ENCODE results near the gene AKT3. TPM values are rescaled to one million over a fixed set of nuclear protein-coding genes. Genes with fewer than 3 reads are reported as not detected.

The AKT3 gene
- total and polyA plus RNA-seq, 8 donors, result 5.5 to 100 (median 13.8) TPM

DNA sequence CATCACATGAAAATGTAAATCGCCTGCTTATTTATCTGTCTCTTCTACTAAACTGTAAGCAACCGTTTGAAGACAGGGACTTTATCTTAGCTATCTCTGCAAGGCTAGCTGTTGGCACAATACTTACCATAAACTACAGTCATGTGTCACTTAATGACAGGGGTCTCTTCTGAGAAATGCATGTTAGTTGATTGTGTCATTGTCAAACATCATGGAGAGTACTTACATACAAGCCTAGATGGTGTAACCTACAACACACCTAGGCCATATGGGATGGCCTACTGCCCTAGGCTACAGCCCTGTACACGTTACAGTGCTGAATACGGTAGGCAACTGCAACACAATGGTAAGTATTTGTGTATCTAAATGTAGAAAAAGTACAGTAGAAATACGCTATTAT is 326.3 kb downstream of the AKT3 start:
- DNase-seq, result no peak
- Histone ChIP-seq H3K27me3 (no peaks in the 10 kb centered on the region), H3K27ac (no peak overlapping the region), H3K36me3 (peaks cover 0 to 8% (median 3%) of the 10 kb centered on the region in 4 donors), H3K4me1 (peaks cover 0 to 6% (median 2%) of the 10 kb centered on the region in 4 donors), H3K4me3 (no peak overlapping the region), H3K9me3 (no peaks in the 10 kb centered on the region)
- TF ChIP-seq POLR2AphosphoS5 (IDR thresholded peaks at IDR 0.05), result no peak
- TF ChIP-seq, protein P1, sequence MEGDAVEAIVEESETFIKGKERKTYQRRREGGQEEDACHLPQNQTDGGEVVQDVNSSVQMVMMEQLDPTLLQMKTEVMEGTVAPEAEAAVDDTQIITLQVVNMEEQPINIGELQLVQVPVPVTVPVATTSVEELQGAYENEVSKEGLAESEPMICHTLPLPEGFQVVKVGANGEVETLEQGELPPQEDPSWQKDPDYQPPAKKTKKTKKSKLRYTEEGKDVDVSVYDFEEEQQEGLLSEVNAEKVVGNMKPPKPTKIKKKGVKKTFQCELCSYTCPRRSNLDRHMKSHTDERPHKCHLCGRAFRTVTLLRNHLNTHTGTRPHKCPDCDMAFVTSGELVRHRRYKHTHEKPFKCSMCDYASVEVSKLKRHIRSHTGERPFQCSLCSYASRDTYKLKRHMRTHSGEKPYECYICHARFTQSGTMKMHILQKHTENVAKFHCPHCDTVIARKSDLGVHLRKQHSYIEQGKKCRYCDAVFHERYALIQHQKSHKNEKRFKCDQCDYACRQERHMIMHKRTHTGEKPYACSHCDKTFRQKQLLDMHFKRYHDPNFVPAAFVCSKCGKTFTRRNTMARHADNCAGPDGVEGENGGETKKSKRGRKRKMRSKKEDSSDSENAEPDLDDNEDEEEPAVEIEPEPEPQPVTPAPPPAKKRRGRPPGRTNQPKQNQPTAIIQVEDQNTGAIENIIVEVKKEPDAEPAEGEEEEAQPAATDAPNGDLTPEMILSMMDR (IDR thresholded peaks at IDR 0.05), result no peak
- TF ChIP-seq POLR2A (IDR thresholded peaks at IDR 0.05), result no peak
- TF ChIP-seq EP300 (IDR thresholded peaks at IDR 0.05), result no peak
- intact Hi-C loops (cut with DNase I; ENCODE audit: low total_unique reads), result no loop called here
- WGBS, 5 donors, result 89 to 94% (median 89%) methylated on average over 5 of the region's 5 CpGs

DNA sequence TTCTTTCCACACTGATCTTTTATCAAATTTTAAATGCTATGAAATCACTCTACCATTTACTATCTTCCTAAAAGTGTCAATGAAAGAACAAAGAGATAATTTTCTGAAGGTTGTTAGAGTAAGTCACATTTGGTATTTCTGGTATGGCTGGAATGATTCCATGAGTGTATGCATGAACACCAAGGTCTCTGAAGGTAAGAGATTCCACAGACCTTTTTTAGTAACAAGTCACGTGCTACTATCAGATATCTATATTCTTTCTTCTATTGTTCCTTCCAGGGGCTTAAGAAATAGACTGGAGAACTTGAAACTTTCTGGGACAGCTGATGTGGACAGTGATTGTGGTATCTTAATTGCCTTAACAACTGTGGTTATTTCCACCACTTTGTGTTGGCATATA is 329.2 kb downstream of the AKT3 start:
- H3K4me3 ChIP-seq, result no peak overlapping the region
- H3K27me3 ChIP-seq, result no peaks in the 10 kb centered on the region
- TF ChIP-seq EP300 (IDR thresholded peaks at IDR 0.05), result no peak
- TF ChIP-seq, protein P1 (IDR thresholded peaks at IDR 0.05), result no peak
- no peak for TF ChIP-seq POLR2AphosphoS5 (IDR thresholded peaks at IDR 0.05)
- no peak for TF ChIP-seq POLR2A (IDR thresholded peaks at IDR 0.05)
- DNase-seq, result no peak
- WGBS, 5 donors, result 48 to 77% (median 59%) methylated on average over 1 of the region's 1 CpG
- intact Hi-C loops (cut with DNase I; ENCODE audit: low total_unique reads), result no loop called here
- no peak overlapping the region for H3K27ac ChIP-seq
- peaks cover 0 to 15% (median 3%) of the 10 kb centered on the region in 4 donors for H3K36me3 ChIP-seq
- peaks cover 0 to 6% (median 2%) of the 10 kb centered on the region in 4 donors for H3K4me1 ChIP-seq
- peaks cover 0 to 2% (median 0%) of the 10 kb centered on the region in 4 donors for H3K9me3 ChIP-seq

DNA sequence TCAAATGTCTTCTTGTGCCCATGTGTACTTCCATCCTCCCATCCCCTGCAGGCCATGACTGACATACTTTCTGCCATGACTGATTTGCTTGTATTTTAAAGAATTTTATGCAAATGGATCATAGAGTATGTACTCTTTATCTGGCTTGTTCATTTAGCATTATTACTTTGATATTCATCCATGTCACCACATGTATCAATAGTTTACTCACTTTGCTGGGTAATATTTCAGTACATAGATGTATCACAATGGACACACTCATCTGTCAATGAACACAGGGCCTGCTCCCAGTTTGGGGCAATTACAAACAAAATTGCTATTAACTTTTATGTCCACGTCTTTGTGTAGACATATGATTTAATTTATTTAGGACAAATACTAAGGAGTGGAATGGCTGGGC is 335.1 kb downstream of the AKT3 start:
- Histone ChIP-seq H3K4me1 (no peaks in the 10 kb centered on the region), H3K27ac (no peak overlapping the region), H3K27me3 (no peaks in the 10 kb centered on the region), H3K9me3 (peaks cover 0 to 2% (median 0%) of the 10 kb centered on the region in 4 donors), H3K4me3 (no peak overlapping the region), H3K36me3 (peaks cover 0 to 30% (median 13%) of the 10 kb centered on the region in 4 donors)
- intact Hi-C loops (cut with DNase I; ENCODE audit: low total_unique reads), result no loop called here
- 67 to 90% (median 83%) methylated on average over 1 of the region's 1 CpG for WGBS, 5 donors
- TF ChIP-seq POLR2A (IDR thresholded peaks at IDR 0.05) (no peak), POLR2AphosphoS5 (IDR thresholded peaks at IDR 0.05) (no peak), EP300 (IDR thresholded peaks at IDR 0.05) (no peak)
- TF ChIP-seq, protein P1 (IDR thresholded peaks at IDR 0.05), result no peak
- DNase-seq, result no peak

DNA sequence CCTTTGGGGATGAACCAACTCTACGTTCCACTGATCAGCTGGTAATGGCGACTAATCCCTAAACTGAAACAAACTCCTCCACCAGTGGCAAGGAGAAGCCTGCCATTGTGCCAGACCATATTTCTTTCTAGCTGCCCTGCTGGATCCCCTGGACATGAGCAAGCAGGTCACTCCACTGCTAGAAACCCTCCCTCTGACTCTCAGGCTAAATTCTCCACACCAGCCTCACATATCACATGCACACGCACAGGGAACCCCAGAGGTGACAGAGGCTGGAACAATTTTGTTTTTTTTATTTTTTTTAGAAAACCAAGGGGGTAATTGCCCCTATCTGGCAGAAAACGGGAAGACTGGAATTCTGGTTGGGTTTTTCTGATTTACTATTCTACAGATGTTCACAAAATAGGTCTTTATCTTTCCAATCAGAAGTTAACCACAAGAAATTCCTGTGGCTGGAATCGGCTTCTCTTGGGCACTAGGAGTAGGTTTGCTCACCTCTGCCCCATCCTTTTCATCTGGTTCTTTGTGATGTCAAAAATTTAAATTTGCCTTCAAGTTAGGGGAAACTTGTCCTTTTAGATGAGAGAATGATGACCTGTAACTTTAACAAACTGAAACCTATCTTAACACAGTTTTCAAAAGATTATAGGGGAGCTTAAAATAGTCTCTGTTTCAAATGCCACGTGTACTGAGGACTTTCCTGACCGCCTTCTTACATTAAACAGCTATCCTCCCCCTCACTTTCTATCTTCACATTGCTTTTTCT is 336.1 kb downstream of the AKT3 start:
- Histone ChIP-seq H3K9me3 (peaks cover 0 to 2% (median 0%) of the 10 kb centered on the region in 4 donors), H3K36me3 (peaks cover 0 to 39% (median 13%) of the 10 kb centered on the region in 4 donors)

More for the DNA sequence above, 336.1 kb downstream of the AKT3 start:
- Histone ChIP-seq H3K27me3 (no peaks in the 10 kb centered on the region), H3K27ac (no peak overlapping the region), H3K4me1 (no peaks in the 10 kb centered on the region), H3K4me3 (no peak overlapping the region)
- intact Hi-C loops (cut with DNase I; ENCODE audit: low total_unique reads), result no loop called here
- TF ChIP-seq POLR2A (IDR thresholded peaks at IDR 0.05) (no peak), POLR2AphosphoS5 (IDR thresholded peaks at IDR 0.05) (no peak), EP300 (IDR thresholded peaks at IDR 0.05) (no peak)
- TF ChIP-seq, protein P1 (IDR thresholded peaks at IDR 0.05), result no peak
- WGBS, 5 donors, result 61 to 74% (median 65%) methylated on average over 7 of the region's 7 CpGs
- no peak for DNase-seq
